GM18907 (cell line): ENCODE results near the gene FAM120A.

Experiments used
- ATAC-seq: cut with Tn5 transposase; IDR thresholded peaks from one replicate; pipeline ENCODE4 v1.9.1; 2021; ENCODE audit warnings: mild to moderate bottlenecking, moderate library complexity; ENCODE audit not compliant: unreplicated experiment

The FAM120A gene

GRCh38 chr9:93470391-93470790 is 18.9 kb downstream of the FAM120A start:
- no peak for ATAC-seq

GRCh38 chr9:93471124-93471523 is 19.6 kb downstream of the FAM120A start:
- no peak for ATAC-seq

GRCh38 chr9:93473411-93473810 is 21.9 kb downstream of the FAM120A start:
- ATAC-seq: no peak

- no peak for ATAC-seq
Observed at GRCh38 chr9:93475108-93475507, 23.6 kb downstream of the FAM120A start.

GRCh38 chr9:93475856-93476255 is 24.4 kb downstream of the FAM120A start:
- ATAC-seq: no peak

- ATAC-seq: no peak
Observed at GRCh38 chr9:93476924-93477323, 25.4 kb downstream of the FAM120A start.

GRCh38 chr9:93477397-93477796 is 25.9 kb downstream of the FAM120A start:
- ATAC-seq: no peak

GRCh38 chr9:93479726-93480125 is 28.2 kb downstream of the FAM120A start:
- ATAC-seq: no peak

- no peak for ATAC-seq
Observed at GRCh38 chr9:93480262-93480661, 28.8 kb downstream of the FAM120A start.

- ATAC-seq: no peak
Observed at GRCh38 chr9:93480728-93481324, 29.3 kb downstream of the FAM120A start.

- ATAC-seq: no peak
Observed at GRCh38 chr9:93483497-93483896, 32.0 kb downstream of the FAM120A start.

GRCh38 chr9:93486268-93486667 is 34.8 kb downstream of the FAM120A start:
- no peak for ATAC-seq

- no peak for ATAC-seq
Observed at GRCh38 chr9:93488244-93488643, 36.8 kb downstream of the FAM120A start.

- no peak for ATAC-seq
Observed at GRCh38 chr9:93491593-93492232, 40.2 kb downstream of the FAM120A start.

- ATAC-seq: no peak
Observed at GRCh38 chr9:93492327-93492726, 40.8 kb downstream of the FAM120A start.

- no peak for ATAC-seq
Observed at GRCh38 chr9:93493949-93494348, 42.5 kb downstream of the FAM120A start.

GRCh38 chr9:93496285-93496684 is 44.8 kb downstream of the FAM120A start:
- no peak for ATAC-seq

GRCh38 chr9:93500571-93501298 is 49.2 kb downstream of the FAM120A start:
- ATAC-seq: no peak

GRCh38 chr9:93501406-93501805 is 49.9 kb downstream of the FAM120A start:
- ATAC-seq: no peak

GRCh38 chr9:93503381-93503780 is 51.9 kb downstream of the FAM120A start:
- no peak for ATAC-seq

- no peak for ATAC-seq
Observed at GRCh38 chr9:93505541-93506132, 54.2 kb downstream of the FAM120A start.

GRCh38 chr9:93507768-93508167 is 56.3 kb downstream of the FAM120A start:
- ATAC-seq: no peak
